HG03108 (cell line): ENCODE data around the gene WASF3.

Source experiments
- ATAC-seq: cut with Tn5 transposase; IDR thresholded peaks from one replicate; pipeline ENCODE4 v1.9.1; 2021; ENCODE audit warnings: moderate library complexity; ENCODE audit not compliant: unreplicated experiment

The WASF3 gene

GRCh38 chr13:26544707-26545106 lies 12.8 kb upstream of the WASF3 start:
- ATAC-seq = no peak

- no peak for ATAC-seq
Measured at GRCh38 chr13:26548205-26548765, 9.2 kb upstream of the WASF3 start.

GRCh38 chr13:26549713-26550112 lies 7.8 kb upstream of the WASF3 start:
- no peak for ATAC-seq

- ATAC-seq = no peak
Measured at GRCh38 chr13:26551255-26551860, 6.1 kb upstream of the WASF3 start.

GRCh38 chr13:26555413-26555812 lies 2.1 kb upstream of the WASF3 start:
- ATAC-seq = no peak

GRCh38 chr13:26557051-26557392 lies 461 bp upstream of the WASF3 start:
- peak; percentile 12 for ATAC-seq

GRCh38 chr13:26558074-26558805 lies 757 bp downstream of the WASF3 start:
- ATAC-seq = peak; percentile 9

- no peak for ATAC-seq
Measured at GRCh38 chr13:26558987-26559386, 1.5 kb downstream of the WASF3 start.

- no peak for ATAC-seq
Measured at GRCh38 chr13:26560456-26560855, 3.0 kb downstream of the WASF3 start.

- ATAC-seq = no peak
Measured at GRCh38 chr13:26561067-26561466, 3.6 kb downstream of the WASF3 start.

GRCh38 chr13:26561651-26562511 lies 4.4 kb downstream of the WASF3 start:
- no peak for ATAC-seq

GRCh38 chr13:26562512-26562890 lies 5.0 kb downstream of the WASF3 start:
- no peak for ATAC-seq

- no peak for ATAC-seq
Measured at GRCh38 chr13:26563713-26564112, 6.2 kb downstream of the WASF3 start.

- ATAC-seq = no peak
Measured at GRCh38 chr13:26568132-26568815, 10.8 kb downstream of the WASF3 start.

- ATAC-seq = no peak
Measured at GRCh38 chr13:26571518-26571917, 14.0 kb downstream of the WASF3 start.

GRCh38 chr13:26575244-26575643 lies 17.8 kb downstream of the WASF3 start:
- no peak for ATAC-seq

- no peak for ATAC-seq
Measured at GRCh38 chr13:26579580-26579979, 22.1 kb downstream of the WASF3 start.

- ATAC-seq = no peak
Measured at GRCh38 chr13:26583662-26584061, 26.2 kb downstream of the WASF3 start.

- no peak for ATAC-seq
Measured at GRCh38 chr13:26584713-26585112, 27.2 kb downstream of the WASF3 start.

GRCh38 chr13:26585136-26585535 lies 27.7 kb downstream of the WASF3 start:
- no peak for ATAC-seq

- ATAC-seq = no peak
Measured at GRCh38 chr13:26587251-26587650, 29.8 kb downstream of the WASF3 start.
